IMR-90 (cell line): ENCODE data around the gene NT5C. TPM values are rescaled to one million over a fixed set of nuclear protein-coding genes. Genes with fewer than 3 reads are reported as not detected.
"Not testable (repeated sequence)": the region's sequence is repeated elsewhere in the genome, so short reads cannot be mapped to it uniquely, and the experiment has no call there.

ENCODE experiments used
- ATAC-seq: fragments of 200-7000 bp; cut with Tn5 transposase; 2 replicates; pipeline ENCODE4 v1.9.1; 2020; ENCODE audit warnings: low read depth, mild to moderate bottlenecking, moderate library complexity
- BruUV-seq: library from RNA; stranded (reverse); fragments of 400-500 nt; replicated peaks from 2 replicates; lab custom pipeline; 2021; lab: Mats Ljungman, UMichigan
- CTCF ChIA-PET: fragments of 300-600 bp; formaldehyde crosslinking; extraction: SDS; loops from one replicate; lab custom pipeline; 2021; ENCODE audit warnings: antibody characterized with exemption; lab: Yijun Ruan, JAX
- POLR2A ChIA-PET: fragments of 300-600 bp; sonication (Branson Sonifier 250); formaldehyde crosslinking; loops from one replicate; lab custom pipeline; 2022; ENCODE audit warnings: antibody characterized with exemption; ENCODE audit not compliant: unreplicated experiment; lab: Charles Lee
- DNase-seq: peaks from one replicate; pipeline ENCODE4 v3.0.0; 2013
- H2AFZ ChIP-seq: replicated peaks from 2 replicates; pipeline ENCODE3; 2013; ENCODE audit warnings: low read length, mild to moderate bottlenecking; ENCODE audit not compliant: poor library complexity
- H2AK5ac ChIP-seq: 2 replicates; pipeline ENCODE4 v1.6.1; 2013; ENCODE audit warnings: low read depth, low read length, inconsistent platforms
- H2AK9ac ChIP-seq: replicated peaks from 2 replicates; pipeline ENCODE3; 2013; ENCODE audit warnings: mild to moderate bottlenecking, low read depth, low read length, moderate library complexity; ENCODE audit not compliant: poor library complexity
- H2BK120ac ChIP-seq: 2 replicates; pipeline ENCODE4 v1.6.1; 2013; ENCODE audit warnings: low read depth, low read length, inconsistent platforms
- H2BK15ac ChIP-seq: 3 replicates; pipeline ENCODE4 v1.6.1; 2013; ENCODE audit warnings: low read depth, low read length, inconsistent platforms
- H2BK20ac ChIP-seq: 2 replicates; pipeline ENCODE4 v1.6.1; 2013; ENCODE audit warnings: low read depth, mild to moderate bottlenecking, inconsistent platforms, low read length, moderate library complexity
- H2BK5ac ChIP-seq: 2 replicates; pipeline ENCODE4 v1.6.1; 2013; ENCODE audit warnings: mild to moderate bottlenecking, low read depth, low read length, inconsistent platforms; ENCODE audit not compliant: poor library complexity, severe bottlenecking
- H3K14ac ChIP-seq: replicated peaks from 2 replicates; pipeline ENCODE4 v1.6.1; 2013; ENCODE audit warnings: low read depth, low read length, inconsistent platforms
- H3K18ac ChIP-seq: 2 replicates; pipeline ENCODE4 v1.6.1; 2013; ENCODE audit warnings: low read depth, low read length, control low read depth
- H3K23ac ChIP-seq: 2 replicates; pipeline ENCODE4 v1.6.1; 2013; ENCODE audit warnings: low read depth, low read length, inconsistent platforms
- H3K27ac ChIP-seq: 2 replicates; pipeline ENCODE4 v1.5.1; 2013; ENCODE audit warnings: mild to moderate bottlenecking, control low read depth, low read length; ENCODE audit not compliant: insufficient read depth
- H3K27me3 ChIP-seq: 2 replicates; pipeline ENCODE4 v1.6.1; 2013; ENCODE audit warnings: low read length; ENCODE audit not compliant: control insufficient read depth, insufficient read depth
- H3K36me3 ChIP-seq: 2 replicates; pipeline ENCODE4 v1.6.1; 2013; ENCODE audit warnings: low read length, mixed read lengths; ENCODE audit not compliant: control insufficient read depth, insufficient read depth
- H3K4ac ChIP-seq: 2 replicates; pipeline ENCODE4 v1.6.1; 2013; ENCODE audit warnings: low read depth, low read length, inconsistent platforms
- H3K4me1 ChIP-seq: 2 replicates; pipeline ENCODE4 v1.6.1; 2013; ENCODE audit warnings: low read length, mixed read lengths; ENCODE audit not compliant: control insufficient read depth, insufficient read depth
- H3K4me2 ChIP-seq: 2 replicates; pipeline ENCODE4 v1.6.1; 2013; ENCODE audit warnings: low read depth, mild to moderate bottlenecking, control low read depth, low read length, moderate library complexity
- H3K4me3 ChIP-seq: 2 replicates; pipeline ENCODE4 v1.5.1; 2013; ENCODE audit warnings: low read depth, mild to moderate bottlenecking, control low read depth, low read length, moderate library complexity; ENCODE audit not compliant: insufficient read depth
- H3K56ac ChIP-seq: 2 replicates; pipeline ENCODE4 v1.6.1; 2013; ENCODE audit warnings: low read length, inconsistent platforms; ENCODE audit not compliant: insufficient read depth; ENCODE audit errors: extremely low read depth
- H3K79me1 ChIP-seq, 2 experiments: 2 replicates each; pipeline ENCODE4 v1.6.1; 2013; ENCODE audit warnings: low read length in 2 of 2, inconsistent platforms in 1 of 2, low read depth in 1 of 2
- H3K9ac ChIP-seq: 2 replicates; pipeline ENCODE4 v1.6.1; 2013; ENCODE audit warnings: low read depth, low read length, control low read depth
- H3K9me1 ChIP-seq: 2 replicates; pipeline ENCODE4 v1.6.1; 2013; ENCODE audit warnings: low read length, inconsistent platforms; ENCODE audit not compliant: insufficient read depth
- H3K9me3 ChIP-seq: 2 replicates; pipeline ENCODE4 v1.6.1; 2013; ENCODE audit warnings: low read length; ENCODE audit not compliant: control insufficient read depth, insufficient read depth
- H4K20me1 ChIP-seq: 2 replicates; pipeline ENCODE4 v1.6.1; 2013; ENCODE audit warnings: low read length, inconsistent platforms; ENCODE audit not compliant: insufficient read depth
- H4K5ac ChIP-seq: 2 replicates; pipeline ENCODE4 v1.6.1; 2013; ENCODE audit warnings: mild to moderate bottlenecking, low read depth, low read length, control low read depth
- H4K8ac ChIP-seq, 2 experiments: 2 replicates each; pipeline ENCODE4 v1.6.1; 2013; ENCODE audit warnings: low read depth in 2 of 2, low read length in 2 of 2, control low read depth in 1 of 2, inconsistent platforms in 1 of 2
- H4K91ac ChIP-seq: 2 replicates; pipeline ENCODE4 v1.6.1; 2013; ENCODE audit warnings: low read depth, low read length, inconsistent platforms; ENCODE audit not compliant: insufficient read depth
- BHLHE40 ChIP-seq: fragments of 150-350 bp; IDR thresholded peaks from 2 replicates; pipeline ENCODE4 v1.6.1; 2016; ENCODE audit warnings: mild to moderate bottlenecking, low read depth, low read length
- CHD1 ChIP-seq: IDR thresholded peaks from 2 replicates; pipeline ENCODE4 v1.6.1; 2012; ENCODE audit warnings: low read depth, low read length, improper control_type of control experiment
- ELK1 ChIP-seq: fragments of 150-350 bp; IDR thresholded peaks from 2 replicates; pipeline ENCODE4 v1.6.1; 2016; ENCODE audit warnings: low read depth, mild to moderate bottlenecking, low read length, moderate library complexity, borderline replicate concordance
- MAZ ChIP-seq: IDR thresholded peaks from 2 replicates; pipeline ENCODE4 v1.6.1; 2012; ENCODE audit warnings: low read depth, mild to moderate bottlenecking, low read length, improper control_type of control experiment, moderate library complexity, borderline replicate concordance
- MXI1 ChIP-seq: IDR thresholded peaks from 2 replicates; pipeline ENCODE4 v1.6.1; 2012; ENCODE audit warnings: low read depth, mild to moderate bottlenecking, low read length, moderate library complexity, borderline replicate concordance
- SMC3 ChIP-seq: fragments of 150-350 bp; IDR thresholded peaks from 2 replicates; pipeline ENCODE4 v1.6.1; 2016; ENCODE audit warnings: low read depth, mild to moderate bottlenecking, antibody characterized with exemption, low read length, moderate library complexity
- WGBS, 2 experiments: methylation state at CpG; one replicate each; pipeline versions ENCODE4 v1.1.5 to v1.1.7; 2013; ENCODE audit warnings: missing lambda C conversion rate in 2 of 2; ENCODE audit not compliant: insufficient read length in 1 of 2; ENCODE audit errors: extremely low coverage in 2 of 2; 5-methylcytosine and 5-hydroxymethylcytosine counted together
- dilution Hi-C: fragments of 300-500 bp; cut with HindIII; formaldehyde crosslinking; loops from one replicate; pipeline ENCODE4 v1.14.3; 2018; ENCODE audit warnings: low sequenced_read_pairs; ENCODE audit not compliant: unreplicated experiment
- in situ Hi-C: fragments of 300-500 bp; cut with MboI; formaldehyde crosslinking; loops from 3 replicates; pipeline ENCODE4 v1.14.3; 2019; ENCODE audit warnings: low sequenced_read_pairs, inconsistent platforms, mixed read lengths
- intact Hi-C: fragments of 100-400 bp; cut with micrococcal nuclease; formaldehyde crosslinking; loops from 2 replicates; pipeline ENCODE4 v1.10.0; 2022
- polyA plus RNA-seq, 3 experiments: library from polyadenylated mRNA; depleted of rRNA; stranded (reverse); fragments of >200 nt; gene quantifications; 2 replicates each; pipeline ENCODE4 v1.2.3, GENCODE V29; 2012; ENCODE audit warnings: low replicate concordance in 1 of 3
- total RNA-seq: library from RNA; depleted of rRNA; stranded (reverse); fragments of >200 nt; gene quantifications from 2 replicates; pipeline ENCODE4 v1.2.3, GENCODE V29; 2012

Gene NT5C
- total and polyA plus RNA-seq, 2 of the 4 experiments (the other 2 are of a cell fraction), result 24.0 to 44.6 TPM

DNA sequence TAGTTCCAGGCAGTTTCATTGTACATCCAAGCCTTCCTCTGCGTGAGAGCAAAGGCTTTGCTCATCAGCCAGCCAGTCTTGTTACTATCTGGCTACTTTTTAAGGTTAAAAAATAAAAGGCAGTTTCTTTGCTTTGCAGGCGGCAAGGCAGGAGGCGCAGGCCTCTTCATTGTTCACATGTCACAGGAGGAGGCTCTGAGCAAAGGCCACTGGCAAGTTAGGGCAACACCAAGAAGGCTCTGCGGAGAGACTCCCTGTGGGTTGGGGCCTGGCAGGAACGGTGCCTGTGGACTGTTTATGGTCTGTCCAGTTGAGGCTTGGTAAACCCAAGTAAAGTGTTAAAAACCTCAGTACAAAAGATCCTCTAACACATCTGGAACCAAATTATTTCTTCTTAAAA is 3.9 kb upstream of the NT5C start:
- H4K20me1 ChIP-seq, result peaks cover 3% of the 10 kb centered on the region; the same call in 1 of the 2 replicates
- no peak overlapping the region for H2BK120ac ChIP-seq
- 88% methylated on average over 2 of the region's 5 CpGs; no CpG with 5 or more reads in 1 of the 2 experiments for WGBS, 2 experiments
- no peaks in the 10 kb centered on the region for H3K9me3 ChIP-seq
- H2AFZ ChIP-seq, result no peak overlapping the region
- BruUV-seq, result TSS peak; percentile 74
- H3K36me3 ChIP-seq, result peaks cover 16% of the 10 kb centered on the region
- ChIA-PET CTCF (no interaction called here), POLR2A (no interaction called here)
- no peak overlapping the region for H2BK15ac ChIP-seq
- H3K4me2 ChIP-seq, result no peak overlapping the region
- H3K18ac ChIP-seq, result no peak overlapping the region
- H2AK5ac ChIP-seq, result no peak overlapping the region
- H3K27ac ChIP-seq, result no peak overlapping the region
- no peak overlapping the region for H3K23ac ChIP-seq
- in situ Hi-C loops, result no loop called here
- H3K9ac ChIP-seq, result no peak overlapping the region
- no peak overlapping the region for H2BK5ac ChIP-seq
- H3K56ac ChIP-seq, result no peak overlapping the region
- TF ChIP-seq BHLHE40, result no peak
- no peak for TF ChIP-seq ELK1
- no peak for TF ChIP-seq CHD1
- TF ChIP-seq SMC3, result no peak
- TF ChIP-seq MAZ, result no peak
- no peak for TF ChIP-seq MXI1
- no peak overlapping the region for H4K91ac ChIP-seq
- no peak overlapping the region for H3K4ac ChIP-seq
- peaks cover 2% of the 10 kb centered on the region; the same call in 1 of the 2 replicates for H3K9me1 ChIP-seq
- dilution Hi-C loops, result no loop called here
- no peak overlapping the region for H4K8ac ChIP-seq
- H2BK20ac ChIP-seq, result no peak overlapping the region
- H3K4me1 ChIP-seq, result peaks cover 3% of the 10 kb centered on the region; the same call in 1 of the 2 replicates
- peaks cover 30 to 59% of the 10 kb centered on the region in 2 experiments for H3K79me1 ChIP-seq
- no peak overlapping the region for H2AK9ac ChIP-seq
- DNase-seq (no peak), ATAC-seq (no peak)
- no peak overlapping the region for H3K4me3 ChIP-seq
- H3K27me3 ChIP-seq, result no peaks in the 10 kb centered on the region
- no peak overlapping the region for H4K5ac ChIP-seq
- H3K14ac ChIP-seq, result no peak overlapping the region
- intact Hi-C loops, result no loop called here

DNA sequence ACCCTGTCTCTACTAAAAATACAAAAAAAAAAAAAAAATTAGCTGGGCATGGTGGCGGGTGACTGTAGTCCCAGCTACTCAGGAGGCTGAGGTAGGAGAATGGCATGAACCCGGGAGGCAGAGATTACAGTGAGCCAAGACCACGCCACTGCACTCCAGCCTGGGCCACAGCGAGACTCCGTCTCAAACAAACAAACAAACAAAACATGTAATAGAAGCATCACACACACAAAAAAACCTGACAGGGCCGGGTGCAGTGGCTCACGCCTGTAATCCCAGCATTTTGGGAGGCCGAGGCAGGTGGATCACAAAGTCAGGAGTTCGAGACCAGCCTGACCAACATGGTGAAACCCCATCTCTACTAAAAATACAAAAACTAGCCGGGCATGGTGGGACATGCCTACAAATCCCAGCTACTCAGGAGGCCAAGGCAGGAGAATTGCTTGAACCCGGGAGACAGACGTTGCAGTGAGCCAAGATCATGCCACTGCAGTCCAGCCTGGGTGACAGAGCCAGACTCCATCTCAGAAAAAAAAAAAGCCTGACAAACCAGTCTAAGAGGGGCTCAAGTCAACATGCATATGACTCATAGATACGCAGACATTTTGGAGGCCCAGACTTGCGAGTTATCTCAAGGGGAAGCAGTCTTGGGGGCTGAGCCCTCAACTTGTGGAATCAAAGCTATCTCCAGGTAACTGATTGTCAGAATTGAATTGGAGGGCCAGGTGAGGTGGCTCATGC is 2.2 kb upstream of the NT5C start:
- CTCF ChIA-PET, result interaction anchor here (1.6 kb wide), 1 partner anchor 56 kb away, joined by 4 read pairs; no protein-coding TSS in a partner anchor
- not testable (repeated sequence) for ATAC-seq

More for the DNA sequence above, 2.2 kb upstream of the NT5C start:
- H2AFZ ChIP-seq, H2BK120ac ChIP-seq, H2BK20ac ChIP-seq, H4K8ac ChIP-seq, H3K9ac ChIP-seq, H4K5ac ChIP-seq, H3K4me3 ChIP-seq, intact Hi-C loops, H4K20me1 ChIP-seq, H2AK5ac ChIP-seq, H3K27me3 ChIP-seq, in situ Hi-C loops, H2BK15ac ChIP-seq, H3K4me2 ChIP-seq, H3K14ac ChIP-seq, H3K9me3 ChIP-seq, H3K4me1 ChIP-seq, H3K56ac ChIP-seq, POLR2A ChIA-PET, H2AK9ac ChIP-seq, H3K27ac ChIP-seq, H3K9me1 ChIP-seq, H2BK5ac ChIP-seq, H3K18ac ChIP-seq, H4K91ac ChIP-seq, H3K23ac ChIP-seq, H3K4ac ChIP-seq, dilution Hi-C loops, BruUV-seq: not testable (repeated sequence)
- H3K79me1 ChIP-seq, result peaks cover 21 to 68% of the 10 kb centered on the region in 2 experiments
- WGBS, 2 experiments, result 65% methylated on average over 2 of the region's 14 CpGs; no CpG with 5 or more reads in 1 of the 2 experiments
- H3K36me3 ChIP-seq, result peaks cover 20% of the 10 kb centered on the region
- peak; percentile 20 for DNase-seq
